ENCODE results near the gene POLE. TPM values are rescaled to one million over a fixed set of nuclear protein-coding genes. Genes with fewer than 3 reads are reported as not detected.
"Not testable (repeated sequence)": the region's sequence is repeated elsewhere in the genome, so short reads cannot be mapped to it uniquely, and the experiment has no call there.

The POLE gene
- total RNA-seq, 2 experiments from 2014 or later = 125 to 129 TPM

DNA sequence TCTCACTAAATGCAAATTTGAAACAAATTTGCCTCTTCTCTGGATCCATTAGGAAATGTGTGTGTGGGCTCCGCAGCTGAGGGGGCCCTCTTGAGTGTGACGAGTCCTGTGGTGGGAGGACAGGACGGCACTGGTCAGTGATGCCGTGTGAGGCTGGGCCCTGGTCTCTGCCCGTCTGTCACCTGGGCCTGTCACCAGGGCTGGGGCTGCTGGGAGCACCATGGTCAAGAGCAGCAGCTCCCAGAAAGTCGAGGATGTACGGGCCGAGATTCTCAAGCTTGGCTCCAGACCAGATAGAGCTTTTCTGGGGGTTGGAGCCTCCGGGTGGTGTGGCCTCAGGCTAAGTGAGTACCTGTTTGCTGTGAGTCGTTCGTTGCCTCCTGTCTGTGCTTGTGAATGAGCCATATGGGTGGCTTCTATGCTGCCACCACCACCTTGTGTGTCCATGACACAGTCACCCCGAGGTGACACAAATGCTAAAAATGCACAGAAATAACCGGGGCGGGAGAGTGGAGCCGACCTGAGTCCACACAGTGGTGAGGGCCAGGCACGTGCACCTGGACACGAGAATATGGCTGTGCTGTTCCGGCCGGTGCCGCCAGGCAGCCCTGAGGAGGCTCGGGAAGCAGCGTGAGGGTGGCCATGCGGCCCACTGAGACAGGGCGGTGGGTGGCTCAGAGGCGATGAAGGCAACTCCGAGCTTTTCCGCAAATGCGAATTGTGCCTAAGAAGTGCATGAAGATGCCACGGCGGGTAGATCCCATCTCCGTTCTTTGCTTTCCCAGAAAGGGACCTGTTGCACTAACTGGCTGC is 32.2 kb upstream of the POLE start:
- POLR2A ChIA-PET = no interaction called here
- CTCF ChIA-PET = no interaction called here

DNA sequence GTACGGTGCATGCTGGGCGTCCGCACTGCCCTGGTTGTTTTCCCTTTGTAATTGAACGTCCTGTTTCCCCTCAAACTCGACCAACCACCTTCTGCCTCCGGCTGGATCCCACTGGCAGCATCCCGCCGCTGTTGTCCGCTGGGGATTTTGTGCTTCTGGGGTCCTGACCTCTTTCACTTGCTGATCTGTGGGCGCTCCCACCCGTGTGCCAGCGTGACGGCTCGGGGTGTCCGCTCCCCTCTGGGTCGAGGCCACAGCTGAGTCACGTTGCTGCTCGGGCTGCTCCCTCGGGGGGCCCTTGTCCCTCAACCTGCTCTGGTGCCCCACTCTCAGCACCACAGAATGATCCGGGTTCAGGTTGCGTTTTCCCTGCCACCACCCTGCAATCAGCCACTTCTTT is 31.5 kb upstream of the POLE start:
- POLR2A ChIA-PET = no interaction called here
- CTCF ChIA-PET = no interaction called here

DNA sequence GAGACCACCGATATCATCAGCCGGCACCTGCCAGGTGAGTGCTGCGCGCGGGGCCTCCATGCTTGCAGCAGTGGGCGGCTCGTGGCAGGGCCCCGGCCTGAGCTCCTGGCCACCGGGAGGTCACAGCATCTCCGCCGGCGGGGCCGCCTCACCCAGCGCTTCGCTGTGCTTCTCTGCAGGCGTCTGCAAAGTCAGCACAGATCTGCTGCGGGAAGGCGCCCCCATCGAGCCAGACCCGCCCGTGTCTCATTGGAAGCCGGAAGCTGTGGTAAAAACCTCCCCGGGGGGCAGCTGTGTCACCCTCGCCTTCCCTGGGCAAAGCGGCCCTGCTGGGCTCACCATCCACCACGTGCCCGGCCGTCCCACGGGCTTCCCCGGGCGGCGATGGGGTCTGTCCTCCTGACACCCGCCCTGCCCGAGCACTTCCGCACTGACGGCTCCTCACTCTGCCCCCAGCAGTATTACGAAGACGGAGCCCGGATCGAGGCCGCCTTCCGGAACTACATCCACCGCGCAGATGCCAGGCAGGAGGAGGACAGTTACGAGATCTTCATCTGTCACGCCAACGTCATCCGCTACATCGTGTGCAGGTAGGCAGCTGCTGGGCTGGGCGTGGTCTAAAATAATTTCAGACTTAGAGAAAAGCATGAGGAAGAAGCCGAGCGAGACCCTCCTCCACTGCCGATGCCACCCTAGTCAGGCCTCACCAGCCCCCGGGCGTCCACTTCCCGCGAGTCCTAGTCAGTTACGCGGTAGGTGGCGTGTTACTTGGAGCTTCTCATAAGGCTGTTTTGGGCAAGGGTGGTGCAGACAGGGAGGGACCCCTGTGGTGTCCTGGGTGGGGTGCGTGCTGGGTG is 30.6 kb upstream of the POLE start:
- CTCF ChIA-PET = no interaction called here
- POLR2A ChIA-PET = no interaction called here

- ChIA-PET CTCF (no interaction called here), POLR2A (interaction anchor here (0.7 kb wide), 1 partner anchor 13 kb away, joined by 5 read pairs; no protein-coding TSS in a partner anchor)
Observed at GRCh38 chr12:132717011-132717410, 29.9 kb upstream of the POLE start.

- ChIA-PET CTCF (no interaction called here), POLR2A (no interaction called here)
Observed at GRCh38 chr12:132716356-132716755, 29.2 kb upstream of the POLE start.

GRCh38 chr12:132715874-132716273 is 28.7 kb upstream of the POLE start:
- ChIA-PET CTCF (no interaction called here), POLR2A (no interaction called here)

DNA sequence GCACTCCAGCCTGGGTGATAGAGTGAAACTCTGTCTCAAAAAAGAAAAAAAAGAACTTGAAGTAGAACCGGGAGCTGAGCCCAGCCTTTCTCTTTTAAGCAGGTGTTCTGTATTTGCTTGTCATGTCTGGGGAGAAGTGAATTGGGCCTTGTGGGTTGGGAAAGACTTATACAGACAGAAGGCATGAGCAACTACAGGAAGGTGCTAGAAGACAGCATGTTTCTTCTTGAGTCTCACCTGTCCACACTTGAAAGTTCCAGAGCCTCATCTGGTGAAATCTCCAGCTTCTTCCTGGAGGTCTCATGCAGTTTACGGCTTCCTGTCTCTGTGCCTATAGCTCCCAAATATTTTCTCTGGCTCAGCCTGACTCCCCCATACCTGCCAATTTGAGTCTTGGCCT is 26.0 kb upstream of the POLE start:
- ChIA-PET POLR2A (no interaction called here), CTCF (interaction anchor here (1.6 kb wide), 1 partner anchor 21 kb away, joined by 3 read pairs; no protein-coding TSS in a partner anchor)

- ChIA-PET POLR2A (interaction anchor here (0.6 kb wide), 1 partner anchor 48 kb away, joined by 4 read pairs; no protein-coding TSS in a partner anchor), CTCF (interaction anchor here (1.2 kb wide), 1 partner anchor 10 kb away, joined by 4 read pairs; no protein-coding TSS in a partner anchor)
Observed at GRCh38 chr12:132711080-132711843, 24.1 kb upstream of the POLE start.

GRCh38 chr12:132710405-132711079 is 23.4 kb upstream of the POLE start, which contains the start of gene PGAM5:
PGAM5 (plus strand) TSS chr12:132710842; CDS start chr12:132710877, 35 bp downstream.
- ChIA-PET CTCF (no interaction called here), POLR2A (interaction anchor here (0.5 kb wide), 1 partner anchor 11 kb away, joined by 3 read pairs; no protein-coding TSS in a partner anchor)

GRCh38 chr12:132710043-132710404 is 22.9 kb upstream of the POLE start:
- ChIA-PET CTCF (no interaction called here), POLR2A (interaction anchor here (0.5 kb wide), 1 partner anchor 12 kb away, joined by 3 read pairs; no protein-coding TSS in a partner anchor)

- ChIA-PET CTCF (no interaction called here), POLR2A (interaction anchor here (0.6 kb wide), 1 partner anchor 19 kb away, joined by 7 read pairs; no protein-coding TSS in a partner anchor)
Observed at GRCh38 chr12:132708150-132708549, 21.0 kb upstream of the POLE start.

GRCh38 chr12:132707241-132707640 is 20.1 kb upstream of the POLE start:
- ChIA-PET POLR2A (no interaction called here), CTCF (no interaction called here)

- ChIA-PET CTCF (no interaction called here), POLR2A (interaction anchor here (0.6 kb wide), 1 partner anchor 13 kb away, joined by 5 read pairs; no protein-coding TSS in a partner anchor)
Observed at GRCh38 chr12:132703641-132704040, 16.5 kb upstream of the POLE start.

GRCh38 chr12:132702640-132703039 is 15.5 kb upstream of the POLE start:
- ChIA-PET CTCF (no interaction called here), POLR2A (interaction anchor here (0.6 kb wide), 1 partner anchor 210 kb away, joined by 3 read pairs; no protein-coding TSS in a partner anchor)

- ChIA-PET CTCF (interaction anchor here (0.7 kb wide), 2 partner anchors 11 to 429 kb away, joined by 3 read pairs; no protein-coding TSS in a partner anchor), POLR2A (no interaction called here)
Observed at GRCh38 chr12:132700212-132700822, 13.2 kb upstream of the POLE start.

DNA sequence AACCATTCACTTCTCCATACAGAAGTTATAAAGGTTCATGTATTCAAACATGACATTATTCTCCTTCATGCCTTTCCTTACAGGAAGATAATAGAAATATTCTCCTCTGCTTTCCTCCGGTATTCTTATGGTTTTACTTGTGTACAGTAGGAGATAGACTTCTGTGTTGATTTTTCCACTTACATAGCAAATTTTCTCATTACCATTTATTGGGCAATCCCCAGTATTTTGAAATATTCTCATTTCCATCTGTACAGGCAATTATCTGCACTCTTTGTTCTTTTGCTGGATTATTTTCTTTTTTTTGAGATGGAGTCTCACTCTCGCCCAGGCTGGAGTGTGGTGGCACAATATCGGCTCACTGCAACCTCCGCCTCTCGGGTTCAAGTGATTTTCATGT is 11.2 kb upstream of the POLE start:
- CTCF ChIA-PET = no interaction called here
- POLR2A ChIA-PET = no interaction called here

- ChIA-PET POLR2A (interaction anchor here (0.8 kb wide), 1 partner anchor 22 kb away, joined by 3 read pairs; no protein-coding TSS in a partner anchor), CTCF (no interaction called here)
Observed at GRCh38 chr12:132695431-132695830, 8.3 kb upstream of the POLE start.

DNA sequence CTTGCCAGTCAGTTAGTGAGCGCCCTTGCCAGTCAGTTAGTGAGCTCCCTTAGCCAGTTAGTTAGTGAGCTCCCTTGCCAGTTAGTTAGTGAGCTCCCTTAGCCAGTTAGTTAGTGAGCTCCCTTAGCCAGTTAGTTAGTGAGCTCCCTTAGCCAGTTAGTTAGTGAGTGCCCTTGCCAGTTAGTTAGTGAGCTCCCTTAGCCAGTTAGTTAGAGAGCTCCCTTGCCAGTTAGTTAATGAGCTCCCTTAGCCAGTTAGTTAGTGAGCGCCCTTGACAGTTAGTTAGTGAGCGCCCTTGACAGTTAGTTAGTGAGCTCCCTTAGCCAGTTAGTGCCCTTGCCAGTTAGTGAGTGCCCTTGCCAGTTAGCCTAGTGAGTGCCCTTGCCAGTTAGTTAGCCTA is 7.7 kb upstream of the POLE start:
- CTCF ChIA-PET = interaction anchor here (0.7 kb wide), 1 partner anchor 473 kb away, joined by 3 read pairs; no protein-coding TSS in a partner anchor
- POLR2A ChIA-PET = not testable (repeated sequence)

DNA sequence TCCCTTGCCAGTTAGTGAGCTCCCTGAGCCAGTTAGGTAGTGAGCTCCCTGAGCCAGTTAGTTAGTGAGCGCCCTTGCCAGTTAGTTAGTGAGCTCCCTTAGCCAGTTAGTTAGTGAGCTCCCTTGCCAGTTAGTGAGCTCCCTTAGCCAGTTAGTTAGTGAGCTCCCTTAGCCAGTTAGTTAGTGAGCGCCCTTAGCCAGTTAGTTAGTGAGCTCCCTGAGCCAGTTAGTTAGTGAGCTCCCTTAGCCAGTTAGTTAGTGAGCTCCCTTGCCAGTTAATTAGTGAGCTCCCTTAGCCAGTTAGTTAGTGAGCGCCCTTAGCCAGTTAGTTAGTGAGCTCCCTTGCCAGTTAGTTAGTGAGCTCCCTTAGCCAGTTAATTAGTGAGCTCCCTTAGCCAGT is 4.9 kb upstream of the POLE start:
- CTCF ChIA-PET, POLR2A ChIA-PET: not testable (repeated sequence)
